ENCODE measurements around the gene SERINC5. TPM values are rescaled to one million over a fixed set of nuclear protein-coding genes. Genes with fewer than 3 reads are reported as not detected.
A peak's percentile ranks its signal among the peaks of the same experiment; 100 is the strongest.
"Not testable (repeated sequence)": the region's sequence is repeated elsewhere in the genome, so short reads cannot be mapped to it uniquely, and the experiment has no call there.

SERINC5 gene
- total RNA-seq, 2 experiments from 2014 or later, result 70.2 to 78.3 TPM

DNA sequence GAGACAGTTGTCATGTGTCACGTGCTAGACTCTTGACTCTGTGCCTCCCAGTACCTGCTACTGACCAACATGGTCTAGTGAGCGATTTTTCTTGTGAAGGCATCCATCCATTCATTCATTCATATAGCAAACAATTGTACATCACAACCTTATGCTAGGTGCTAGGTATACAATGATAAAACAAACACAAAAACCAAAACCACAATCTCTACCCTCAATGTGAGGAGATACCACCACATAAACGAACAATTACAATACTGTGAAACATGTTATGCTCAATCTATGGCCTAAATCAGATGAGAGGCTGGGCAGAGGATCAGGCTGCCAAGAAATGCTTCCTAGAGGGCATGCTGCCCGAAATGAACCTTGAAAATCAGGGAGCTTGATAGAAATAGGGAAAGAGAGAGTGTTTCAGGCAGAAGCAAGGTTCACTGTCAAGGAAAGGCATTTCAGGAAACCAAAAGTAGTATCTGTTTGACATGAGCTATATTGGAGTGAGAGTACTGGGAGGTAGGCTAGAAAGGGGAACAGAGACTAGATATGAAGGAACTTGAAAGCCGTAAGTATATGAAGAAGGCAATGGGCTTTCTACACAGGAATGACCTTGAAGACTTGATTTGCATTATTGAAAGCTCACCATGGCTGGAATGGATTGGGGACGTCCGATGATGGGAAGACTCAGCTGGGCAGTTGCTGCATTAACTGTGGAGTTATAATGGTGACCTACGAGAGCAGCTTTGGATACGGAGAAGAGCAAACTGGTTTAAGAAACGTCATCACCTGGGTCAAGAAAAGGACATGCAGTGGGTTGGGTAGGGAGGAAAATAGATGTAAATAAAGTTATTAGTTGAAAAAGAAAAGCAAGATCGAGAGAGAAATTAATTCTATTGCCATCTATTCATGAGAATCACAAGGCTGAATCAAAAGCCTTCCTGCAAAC is 130.6 kb downstream of the SERINC5 start:
- Mint-ChIP-seq H3K9me3 (peaks cover 1% of the 10 kb centered on the region), H3K4me3 (peak overlapping the region; percentile 29), H3K36me3 (peaks cover 17% of the 10 kb centered on the region), H3K27me3 (no peaks in the 10 kb centered on the region), H3K27ac (peak overlapping the region; percentile 52), H3K4me1 (peaks cover 21% of the 10 kb centered on the region)
- POLR2A ChIA-PET, result interaction anchor here (0.6 to 2.2 kb wide), 4 partner anchors 10 to 1065 kb away, joined by 3 to 12 read pairs (median 6); partner anchors contain the start of gene SERINC5
- ATAC-seq (ENCODE audit: low read depth) (peak; percentile 12), DNase-seq (no peak)

DNA sequence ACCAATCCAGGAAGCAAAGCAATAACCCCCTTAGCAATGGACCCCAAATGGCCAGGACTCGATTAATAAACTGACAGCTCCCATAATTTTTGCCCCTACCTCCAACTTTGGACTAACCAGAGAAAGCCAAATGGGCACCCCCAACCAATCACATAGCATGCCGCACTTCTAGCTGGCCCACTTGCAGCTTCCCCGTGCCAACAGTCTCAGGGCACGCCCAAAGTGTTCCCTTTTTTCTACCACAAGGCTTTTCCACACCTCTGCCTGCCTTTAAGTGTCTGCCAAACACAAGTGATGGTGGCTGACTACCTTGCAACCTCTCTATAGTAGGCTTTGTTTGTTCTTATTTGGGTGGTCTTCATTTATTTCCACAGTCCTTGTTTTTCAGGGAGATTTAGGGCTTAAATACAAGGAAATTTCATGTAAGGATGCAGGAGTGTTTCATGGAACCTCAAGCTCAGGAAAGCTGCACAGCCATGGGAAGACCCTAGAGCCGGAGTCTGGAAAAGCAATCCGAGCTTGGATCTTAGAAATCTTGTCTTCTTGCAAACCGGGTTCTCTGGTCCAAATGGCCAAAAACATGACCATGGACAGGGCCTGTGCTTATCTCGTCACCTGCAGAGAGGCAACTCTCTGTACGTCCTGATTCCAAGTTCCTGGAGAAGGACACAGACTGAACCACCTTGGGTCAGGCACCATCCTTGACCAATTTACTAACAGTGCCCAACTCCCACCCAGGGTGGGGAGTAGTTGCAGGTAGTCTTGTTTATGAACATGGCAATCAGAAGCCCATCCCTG is 131.5 kb downstream of the SERINC5 start:
- Mint-ChIP-seq H3K27me3 (no peaks in the 10 kb centered on the region), H3K4me3 (no peak overlapping the region), H3K36me3 (peaks cover 17% of the 10 kb centered on the region), H3K4me1 (peaks cover 21% of the 10 kb centered on the region), H3K27ac (no peak overlapping the region), H3K9me3 (peaks cover 1% of the 10 kb centered on the region)
- DNase-seq (no peak), ATAC-seq (ENCODE audit: low read depth) (no peak)
- POLR2A ChIA-PET, result no interaction called here

DNA sequence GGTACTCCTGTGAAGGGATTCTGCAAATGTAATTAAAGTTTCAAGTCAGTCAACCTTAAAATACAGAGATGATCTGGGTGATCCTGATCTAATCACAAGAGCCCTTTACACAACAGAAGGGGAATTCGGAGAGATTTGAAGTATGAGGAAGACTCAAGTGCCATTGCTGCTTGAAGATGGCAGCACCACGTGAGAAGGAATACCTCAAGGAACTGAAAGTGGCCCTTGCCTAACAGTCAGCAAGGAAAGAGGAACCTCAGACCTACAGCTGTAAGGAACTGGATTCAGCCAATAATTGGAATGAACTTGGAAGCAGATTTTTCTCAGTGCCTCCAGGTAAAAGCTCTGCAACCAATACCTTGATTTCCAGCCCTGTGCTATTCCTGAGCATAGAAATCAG is 133.3 kb downstream of the SERINC5 start:
- POLR2A ChIA-PET, result no interaction called here
- H3K9me3 Mint-ChIP-seq, result peaks cover 3% of the 10 kb centered on the region
- ATAC-seq (ENCODE audit: low read depth) (no peak), DNase-seq (no peak)
- no peaks in the 10 kb centered on the region for H3K27me3 Mint-ChIP-seq
- peaks cover 26% of the 10 kb centered on the region for H3K4me1 Mint-ChIP-seq
- H3K4me3 Mint-ChIP-seq, result no peak overlapping the region
- H3K36me3 Mint-ChIP-seq, result peaks cover 25% of the 10 kb centered on the region
- no peak overlapping the region for H3K27ac Mint-ChIP-seq

DNA sequence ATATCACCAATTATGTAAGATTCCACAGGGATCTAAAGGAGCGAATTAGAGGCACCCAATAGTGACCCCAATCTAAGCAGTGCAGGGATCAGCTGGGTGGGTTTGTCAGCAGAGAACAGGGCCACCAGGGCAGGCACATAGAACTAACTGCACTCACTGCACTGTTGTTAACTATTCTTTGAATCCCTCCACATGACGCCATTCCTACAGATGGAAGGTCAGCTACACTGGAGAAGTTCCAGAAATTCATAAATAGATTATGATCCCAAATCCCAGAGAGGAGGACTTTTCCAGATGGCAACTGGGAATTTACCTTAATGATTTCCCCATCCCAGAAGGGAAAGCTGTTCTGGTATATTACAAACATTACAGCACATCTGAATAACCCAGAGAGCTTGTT is 136.5 kb downstream of the SERINC5 start:
- ATAC-seq (ENCODE audit: low read depth) (no peak), DNase-seq (no peak)
- Mint-ChIP-seq H3K4me1 (peaks cover 19% of the 10 kb centered on the region), H3K9me3 (peaks cover 5% of the 10 kb centered on the region), H3K4me3 (no peak overlapping the region), H3K27me3 (no peaks in the 10 kb centered on the region), H3K27ac (no peak overlapping the region), H3K36me3 (peaks cover 22% of the 10 kb centered on the region)
- POLR2A ChIA-PET, result interaction anchor here (0.6 kb wide), 1 partner anchor 35 kb away, joined by 3 read pairs; no protein-coding TSS in a partner anchor

DNA sequence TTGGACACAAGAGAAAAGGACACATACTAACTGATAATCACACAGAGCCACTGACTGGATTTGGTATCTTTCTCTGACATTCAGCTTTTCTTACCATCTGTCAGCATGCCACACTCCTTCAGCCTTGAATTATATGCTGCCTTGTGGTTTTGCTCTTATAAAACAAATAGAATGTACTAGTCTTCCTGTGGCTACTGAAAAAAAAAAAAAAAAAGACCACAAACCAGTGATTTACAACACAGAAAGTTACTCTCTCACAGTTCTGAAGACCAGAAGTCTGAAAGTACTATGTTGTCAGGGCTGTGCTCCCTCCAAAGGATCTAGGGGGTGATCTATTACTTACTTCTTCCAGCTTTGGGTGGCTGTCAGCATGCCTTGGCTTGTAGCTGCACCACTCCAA is 138.4 kb downstream of the SERINC5 start:
- H3K4me1 Mint-ChIP-seq, result peaks cover 15% of the 10 kb centered on the region
- POLR2A ChIA-PET, result interaction anchor here (1.0 to 2.5 kb wide), 4 partner anchors 18 to 138 kb away, joined by 4 to 11 read pairs (median 6); partner anchors contain the start of gene SERINC5
- peak overlapping the region; percentile 56 for H3K4me3 Mint-ChIP-seq
- peaks cover 31% of the 10 kb centered on the region for H3K36me3 Mint-ChIP-seq
- DNase-seq (no peak), ATAC-seq (ENCODE audit: low read depth) (peak; percentile 71)
- H3K27ac Mint-ChIP-seq, result peak overlapping the region; percentile 62
- no peaks in the 10 kb centered on the region for H3K27me3 Mint-ChIP-seq
- H3K9me3 Mint-ChIP-seq, result peaks cover 13% of the 10 kb centered on the region

DNA sequence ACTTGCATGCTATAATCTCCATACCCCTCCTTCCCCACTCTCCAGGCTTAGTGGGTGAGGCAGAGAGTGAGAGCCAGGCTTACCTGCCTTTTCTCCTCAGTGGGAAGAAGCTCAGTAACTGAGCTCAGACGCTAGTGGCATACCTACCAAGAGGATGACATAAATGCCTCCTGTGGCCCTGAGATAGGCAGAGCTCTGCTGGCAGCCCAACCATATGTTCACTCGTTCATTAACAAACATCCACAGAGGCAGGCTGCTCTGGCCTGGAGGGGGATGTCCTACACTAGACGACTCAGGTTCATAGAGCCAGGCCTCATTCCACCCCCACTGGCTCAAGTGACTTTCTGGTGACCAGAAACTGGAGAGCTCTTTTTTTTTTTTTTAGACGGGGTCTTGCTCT is 139.4 kb downstream of the SERINC5 start:
- Mint-ChIP-seq H3K4me3 (no peak overlapping the region), H3K36me3 (peaks cover 31% of the 10 kb centered on the region), H3K4me1 (peaks cover 15% of the 10 kb centered on the region), H3K27ac (peak overlapping the region; percentile 78), H3K9me3 (peaks cover 13% of the 10 kb centered on the region), H3K27me3 (no peaks in the 10 kb centered on the region)
- DNase-seq (no peak), ATAC-seq (ENCODE audit: low read depth) (no peak)
- POLR2A ChIA-PET, result interaction anchor here (0.6 to 2.5 kb wide), 4 partner anchors 76 to 901 kb away, joined by 3 to 11 read pairs (median 5); partner anchors contain the start of gene SERINC5

DNA sequence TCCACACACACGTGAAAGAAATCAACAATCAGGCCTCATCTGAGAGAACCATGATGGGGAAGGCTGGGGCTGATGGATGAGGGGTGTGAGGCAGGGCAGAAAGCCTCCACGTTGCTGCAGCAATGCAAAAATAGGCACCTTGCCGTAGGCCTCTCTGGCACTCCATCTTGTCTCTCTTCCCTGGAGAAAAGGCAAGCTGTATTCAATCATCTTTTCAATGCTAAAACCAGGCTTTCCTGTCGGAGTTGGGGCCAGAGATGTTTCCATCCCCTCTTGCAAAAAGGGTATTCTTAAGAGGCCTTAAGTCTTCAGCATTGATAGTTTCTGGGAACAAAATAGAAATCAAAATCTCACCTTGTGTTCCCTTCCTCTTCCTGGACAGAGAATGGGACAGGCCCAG is 139.8 kb downstream of the SERINC5 start:
- peaks cover 31% of the 10 kb centered on the region for H3K36me3 Mint-ChIP-seq
- H3K4me1 Mint-ChIP-seq, result peaks cover 15% of the 10 kb centered on the region
- DNase-seq, result no peak
- ATAC-seq (ENCODE audit: low read depth), result no peak
- H3K4me3 Mint-ChIP-seq, result no peak overlapping the region
- peaks cover 13% of the 10 kb centered on the region for H3K9me3 Mint-ChIP-seq
- no peak overlapping the region for H3K27ac Mint-ChIP-seq
- H3K27me3 Mint-ChIP-seq, result no peaks in the 10 kb centered on the region
- POLR2A ChIA-PET, result interaction anchor here (0.6 to 2.5 kb wide), 3 partner anchors 125 to 902 kb away, joined by 3 to 11 read pairs (median 4); partner anchors contain the start of gene SERINC5

DNA sequence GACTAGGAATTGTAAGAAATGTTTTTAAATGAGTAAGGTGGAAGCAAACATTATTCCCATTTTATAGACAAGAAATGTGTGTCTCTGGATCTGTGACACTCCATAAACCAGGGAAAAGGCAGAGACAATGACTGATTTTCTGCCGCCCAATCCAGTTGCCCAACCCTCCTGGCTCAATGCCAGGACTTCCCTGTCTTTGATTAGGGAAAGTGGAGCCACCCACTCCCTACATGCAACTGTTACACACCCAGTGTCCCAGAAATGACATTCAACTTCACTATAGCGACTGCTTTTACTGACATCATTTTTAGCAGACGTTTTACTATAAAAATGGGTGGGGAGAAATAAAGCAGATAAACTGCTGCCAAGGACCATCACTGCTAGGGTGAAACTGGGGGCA is 141.0 kb downstream of the SERINC5 start:
- Mint-ChIP-seq H3K4me1 (peaks cover 15% of the 10 kb centered on the region), H3K36me3 (peaks cover 31% of the 10 kb centered on the region)

DNA sequence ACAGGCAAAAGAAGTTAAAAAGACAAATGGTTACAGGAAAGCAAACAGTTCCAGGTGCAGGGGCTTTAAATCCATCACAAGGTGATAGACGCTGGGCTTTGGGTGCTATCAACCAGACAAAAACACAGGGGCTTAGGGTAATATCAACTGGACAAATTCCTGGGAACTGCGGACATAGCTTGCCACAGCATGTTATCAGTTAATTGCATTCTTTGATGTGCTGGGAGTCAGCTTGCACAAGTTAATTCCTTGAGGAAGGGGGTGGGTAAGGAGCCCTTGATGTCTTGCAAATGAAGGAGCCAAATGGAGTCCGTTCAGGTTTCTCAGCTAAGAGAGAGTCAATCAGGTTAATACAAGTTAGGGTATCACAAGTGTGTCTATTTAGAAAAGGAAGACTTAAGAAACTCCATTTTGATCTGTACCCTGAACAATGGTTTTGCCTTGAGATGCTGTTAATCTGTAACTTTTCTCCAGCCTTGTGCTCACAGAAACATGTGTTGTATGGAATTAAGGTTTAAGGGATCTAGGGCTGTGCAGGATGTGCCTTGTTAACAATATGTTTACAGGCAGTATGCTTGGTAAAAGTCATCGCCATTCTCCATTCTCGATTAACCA is 144.4 kb downstream of the SERINC5 start:
- POLR2A ChIA-PET; DNase-seq; ATAC-seq (ENCODE audit: low read depth); H3K27me3 Mint-ChIP-seq; H3K4me1 Mint-ChIP-seq; H3K27ac Mint-ChIP-seq; H3K4me3 Mint-ChIP-seq: not testable (repeated sequence)
- H3K36me3 Mint-ChIP-seq, result peaks cover 18% of the 10 kb centered on the region
- peaks cover 15% of the 10 kb centered on the region for H3K9me3 Mint-ChIP-seq

More for the DNA sequence above, 141.0 kb downstream of the SERINC5 start:
- peaks cover 13% of the 10 kb centered on the region for H3K9me3 Mint-ChIP-seq
- no peaks in the 10 kb centered on the region for H3K27me3 Mint-ChIP-seq
- no peak overlapping the region for H3K27ac Mint-ChIP-seq
- ATAC-seq (ENCODE audit: low read depth) (no peak), DNase-seq (no peak)
- H3K4me3 Mint-ChIP-seq, result no peak overlapping the region
- POLR2A ChIA-PET, result interaction anchor here (1.0 kb wide), 1 partner anchor 104 kb away, joined by 3 read pairs; no protein-coding TSS in a partner anchor

DNA sequence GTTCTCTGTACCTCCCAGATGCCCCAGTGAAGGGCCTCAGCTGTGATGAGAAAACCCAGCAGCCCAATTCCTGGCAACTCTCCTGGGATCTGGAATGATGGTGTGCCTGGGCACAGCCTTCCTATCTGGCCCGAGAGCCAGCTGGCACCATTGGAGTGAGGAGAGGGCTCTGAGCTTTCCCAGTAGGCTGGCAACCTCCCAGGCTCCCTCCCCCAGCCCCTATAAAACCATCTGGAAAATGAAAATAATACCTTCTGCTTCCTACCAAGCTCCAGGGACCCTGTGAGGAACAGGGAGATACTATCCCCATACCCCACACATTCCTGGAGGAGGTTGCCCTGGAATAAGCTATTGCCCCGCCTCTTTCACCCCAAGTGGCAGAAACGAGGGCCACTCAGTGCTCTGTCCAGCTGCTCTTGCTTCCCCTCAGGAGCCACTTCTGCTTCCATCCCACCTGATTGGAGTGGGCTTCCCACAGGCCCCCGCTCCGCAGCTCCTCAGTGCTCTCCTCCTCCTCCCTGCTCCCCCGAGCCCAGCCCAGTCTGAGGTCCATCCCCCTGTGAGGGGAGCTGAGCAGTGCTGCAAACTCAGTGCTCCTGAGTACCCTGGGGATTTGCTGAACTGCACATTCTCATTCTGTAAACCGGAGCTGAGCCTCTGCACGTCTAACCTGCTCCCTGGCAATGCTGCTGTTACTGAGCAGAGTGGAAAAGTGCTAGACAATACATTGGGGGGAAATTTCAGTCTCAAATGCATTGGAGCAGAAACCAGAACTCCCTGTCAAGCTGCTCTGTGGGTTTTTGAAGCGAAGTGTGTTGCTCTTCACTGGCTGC is 146.0 kb downstream of the SERINC5 start:
- Mint-ChIP-seq H3K36me3 (peaks cover 15% of the 10 kb centered on the region), H3K4me3 (no peak overlapping the region), H3K4me1 (peaks cover 9% of the 10 kb centered on the region), H3K27ac (no peak overlapping the region), H3K9me3 (peaks cover 15% of the 10 kb centered on the region), H3K27me3 (no peaks in the 10 kb centered on the region)
- ATAC-seq (ENCODE audit: low read depth) (no peak), DNase-seq (no peak)
- POLR2A ChIA-PET, result no interaction called here

DNA sequence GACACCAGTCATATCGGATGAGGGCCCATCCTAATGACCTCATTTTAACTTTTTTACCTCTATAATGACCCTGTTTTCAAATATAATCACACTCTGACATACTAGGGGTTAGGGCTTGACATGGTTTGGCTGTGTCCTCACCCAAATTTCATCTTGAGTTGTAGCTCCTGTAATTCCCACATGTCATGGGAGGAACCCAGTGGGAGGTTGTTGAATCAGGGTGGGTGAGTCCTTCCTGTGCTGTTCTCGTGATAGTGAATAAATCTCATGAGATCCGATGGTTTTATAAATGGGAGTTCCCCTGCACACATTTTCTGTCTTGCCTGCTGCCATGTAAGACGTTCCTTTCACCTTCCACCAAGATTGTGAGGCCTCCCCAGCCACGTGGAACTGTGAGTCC is 148.9 kb downstream of the SERINC5 start:
- Mint-ChIP-seq H3K4me3 (no peak overlapping the region), H3K9me3 (peaks cover 5% of the 10 kb centered on the region), H3K27me3 (no peaks in the 10 kb centered on the region), H3K4me1 (peaks cover 13% of the 10 kb centered on the region), H3K36me3 (peaks cover 3% of the 10 kb centered on the region), H3K27ac (no peak overlapping the region)
- DNase-seq (no peak), ATAC-seq (ENCODE audit: low read depth) (no peak)
- POLR2A ChIA-PET, result no interaction called here

DNA sequence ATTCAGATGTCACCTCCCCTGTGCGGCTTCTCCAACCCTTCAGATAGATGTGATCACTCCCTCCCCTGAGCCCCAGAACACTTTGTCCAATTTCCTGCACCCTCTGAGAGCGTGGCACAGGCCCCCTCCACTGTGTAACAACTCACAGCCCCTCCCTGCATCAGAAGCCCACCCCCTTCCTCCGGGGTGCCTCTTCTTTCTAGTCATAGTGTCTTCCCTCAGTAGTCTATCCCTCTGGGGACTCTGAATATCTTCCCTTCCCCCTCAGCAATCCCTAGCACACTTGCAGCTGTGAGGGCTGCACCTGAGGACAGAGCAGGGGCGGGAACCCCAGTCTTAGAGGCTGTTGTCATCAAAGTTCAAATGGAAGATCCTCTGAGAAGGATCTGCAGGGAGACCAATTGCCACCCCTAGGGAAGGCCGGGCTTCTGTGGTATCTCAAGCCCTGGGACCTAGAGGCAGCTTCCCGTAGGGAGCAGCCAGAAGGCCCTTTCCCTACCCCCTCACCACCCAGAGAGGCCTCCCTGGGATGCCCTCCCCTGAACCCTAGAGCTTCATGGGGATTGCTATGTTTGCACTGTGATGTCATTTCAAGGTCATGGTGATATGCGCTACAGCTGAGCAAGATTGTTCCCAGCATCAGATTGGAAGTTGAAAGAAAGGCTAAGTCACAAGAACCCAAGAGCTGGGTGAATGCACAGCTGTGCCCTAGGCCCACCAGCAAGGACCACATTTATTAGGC is 150.0 kb downstream of the SERINC5 start:
- Mint-ChIP-seq H3K9me3 (peaks cover 5% of the 10 kb centered on the region), H3K4me3 (no peak overlapping the region), H3K27me3 (no peaks in the 10 kb centered on the region), H3K36me3 (peaks cover 3% of the 10 kb centered on the region), H3K4me1 (peaks cover 13% of the 10 kb centered on the region), H3K27ac (no peak overlapping the region)
- POLR2A ChIA-PET, result interaction anchor here (0.8 kb wide), 1 partner anchor 75 kb away, joined by 3 read pairs; no protein-coding TSS in a partner anchor
- no peak for ATAC-seq (ENCODE audit: low read depth)
- DNase-seq, result no peak
